Measurements from ENCODE around the gene RSPH9. TPM values are rescaled to one million over a fixed set of nuclear protein-coding genes. Genes with fewer than 3 reads are reported as not detected.

The RSPH9 gene
- total RNA-seq (2013): 0.08 TPM
- polyA plus RNA-seq (under 1 TPM; 0.05 to 0.52 (median 0.13) TPM), polyA minus RNA-seq (under 0.01 TPM in 1 of 2 replicates, not detected in the other), total RNA-seq (0.15 to 0.90 (median 0.21) reads per million in 11 experiments)

GRCh38 chr6:43644940-43645612 lies at the start of gene RSPH9:
Gene RSPH9, plus strand, starts transcription at chr6:43645036. Its CDS starts 63 bp downstream, at chr6:43645099.
- H3K27ac ChIP-seq (ENCODE audit: low read depth in 1 of 2, low read length in 2 of 2): no peak within 1 kb of the TSS
- Mint-ChIP-seq H3K4me3 (peak within 1 kb of the TSS; percentile 86 to 94), H3K9me3 (no peaks in the 10 kb centered on the region), H3K4me1 (peaks cover 19% of the 10 kb centered on the region), H3K36me3 (peaks cover 17 to 25% of the 10 kb centered on the region in 2 donors), H3K27ac (peak within 1 kb of the TSS in 5 of 7 donors; percentile 53 to 90 (median 65)), H3K27me3 (ENCODE audit: low read depth in 3 of 3) (peaks cover 0 to 8% (median 2%) of the 10 kb centered on the region in 3 donors)
- TF ChIP-seq CTCF (IDR thresholded peaks at IDR 0.05): no peak
- peaks cover 32% of the 10 kb centered on the region for H4K20me1 ChIP-seq (ENCODE audit: insufficient read depth, low read length)
- intact Hi-C loops (cut with micrococcal nuclease): no loop called here
- under 1% methylated on average over 45 of the region's 52 CpGs for WGBS (ENCODE audit: insufficient coverage)
- peaks cover 17% of the 10 kb centered on the region for H3K79me2 ChIP-seq (ENCODE audit: insufficient read depth, low read length)
- H3K27me3 ChIP-seq (ENCODE audit: control insufficient read depth in 2 of 2, insufficient read depth in 2 of 2, low read length in 2 of 2): no peaks in the 10 kb centered on the region
- H3K9me3 ChIP-seq (replicated peaks in 1 of 2; ENCODE audit: control insufficient read depth in 1 of 2, insufficient read depth in 1 of 2, low read length in 2 of 2): no peaks in the 10 kb centered on the region
- H3K36me3 ChIP-seq (replicated peaks in 1 of 2; ENCODE audit: control insufficient read depth in 1 of 2, insufficient read depth in 2 of 2, low read length in 2 of 2): peaks cover 17 to 26% of the 10 kb centered on the region in 2 donors
- no peak within 1 kb of the TSS for H3K9ac ChIP-seq (ENCODE audit: insufficient read depth, low read length, poor library complexity, severe bottlenecking)
- DNase-seq: peak; percentile 43 to 51 (median 48)
- H2AFZ ChIP-seq (ENCODE audit: insufficient read depth, low read depth, low read length, poor library complexity, severe bottlenecking): peak within 1 kb of the TSS; percentile 79
- peaks cover 10 to 12% of the 10 kb centered on the region in 2 donors for H3K4me1 ChIP-seq (ENCODE audit: control insufficient read depth in 1 of 2, insufficient read depth in 2 of 2, low read length in 2 of 2)
- H3K4me2 ChIP-seq (replicated peaks; ENCODE audit: extremely low read depth, low read length, poor library complexity, severe bottlenecking): peak within 1 kb of the TSS; percentile 76
- peak within 1 kb of the TSS; percentile 47 to 80 (median 67) for H3K4me3 ChIP-seq (replicated peaks in 1 of 3; ENCODE audit: low read depth in 2 of 3, low read length in 3 of 3)

- peaks cover 46 to 83% of the 10 kb centered on the region in 2 donors for H3K36me3 Mint-ChIP-seq
- Histone ChIP-seq H3K27me3 (ENCODE audit: control insufficient read depth in 2 of 2, insufficient read depth in 2 of 2, low read length in 2 of 2) (no peaks in the 10 kb centered on the region), H3K4me3 (replicated peaks in 1 of 3; ENCODE audit: low read depth in 2 of 3, low read length in 3 of 3) (no peak overlapping the region), H3K27ac (ENCODE audit: low read depth in 1 of 2, low read length in 2 of 2) (no peak overlapping the region), H3K4me2 (replicated peaks; ENCODE audit: extremely low read depth, low read length, poor library complexity, severe bottlenecking) (no peak overlapping the region), H2AFZ (ENCODE audit: insufficient read depth, low read depth, low read length, poor library complexity, severe bottlenecking) (no peak overlapping the region), H3K9me3 (replicated peaks in 1 of 2; ENCODE audit: control insufficient read depth in 1 of 2, insufficient read depth in 1 of 2, low read length in 2 of 2) (no peaks in the 10 kb centered on the region), H3K79me2 (ENCODE audit: insufficient read depth, low read length) (no peaks in the 10 kb centered on the region), H3K4me1 (ENCODE audit: control insufficient read depth in 1 of 2, insufficient read depth in 2 of 2, low read length in 2 of 2) (no peaks in the 10 kb centered on the region), H3K9ac (ENCODE audit: insufficient read depth, low read length, poor library complexity, severe bottlenecking) (no peak overlapping the region), H3K36me3 (replicated peaks in 1 of 2; ENCODE audit: control insufficient read depth in 1 of 2, insufficient read depth in 2 of 2, low read length in 2 of 2) (peaks cover 49 to 75% of the 10 kb centered on the region in 2 donors), H4K20me1 (ENCODE audit: insufficient read depth, low read length) (no peaks in the 10 kb centered on the region)
- H3K27ac Mint-ChIP-seq: no peak overlapping the region
- H3K4me3 Mint-ChIP-seq: no peak overlapping the region
- TF ChIP-seq CTCF (IDR thresholded peaks at IDR 0.05): no peak
- WGBS (ENCODE audit: insufficient coverage): 100% methylated on average over 2 of the region's 2 CpGs
- H3K4me1 Mint-ChIP-seq: no peaks in the 10 kb centered on the region
- no peaks in the 10 kb centered on the region for H3K27me3 Mint-ChIP-seq (ENCODE audit: low read depth in 3 of 3)
- H3K9me3 Mint-ChIP-seq: peaks cover 0 to 2% (median 0%) of the 10 kb centered on the region in 7 donors
- DNase-seq: no peak
- intact Hi-C loops (cut with micrococcal nuclease): no loop called here
These were observed 44.2 kb upstream of the RSPH9 start for GRCh38 chr6:43600595-43600994.
